A204.1 (cell line): ENCODE results near the gene DDA1.

Experiments
- FAIRE-seq: peaks from 2 replicates; lab custom pipeline; 2012; peaks lifted over from hg19 to GRCh38; lab: Jason Lieb, UNC

DDA1 gene

DNA sequence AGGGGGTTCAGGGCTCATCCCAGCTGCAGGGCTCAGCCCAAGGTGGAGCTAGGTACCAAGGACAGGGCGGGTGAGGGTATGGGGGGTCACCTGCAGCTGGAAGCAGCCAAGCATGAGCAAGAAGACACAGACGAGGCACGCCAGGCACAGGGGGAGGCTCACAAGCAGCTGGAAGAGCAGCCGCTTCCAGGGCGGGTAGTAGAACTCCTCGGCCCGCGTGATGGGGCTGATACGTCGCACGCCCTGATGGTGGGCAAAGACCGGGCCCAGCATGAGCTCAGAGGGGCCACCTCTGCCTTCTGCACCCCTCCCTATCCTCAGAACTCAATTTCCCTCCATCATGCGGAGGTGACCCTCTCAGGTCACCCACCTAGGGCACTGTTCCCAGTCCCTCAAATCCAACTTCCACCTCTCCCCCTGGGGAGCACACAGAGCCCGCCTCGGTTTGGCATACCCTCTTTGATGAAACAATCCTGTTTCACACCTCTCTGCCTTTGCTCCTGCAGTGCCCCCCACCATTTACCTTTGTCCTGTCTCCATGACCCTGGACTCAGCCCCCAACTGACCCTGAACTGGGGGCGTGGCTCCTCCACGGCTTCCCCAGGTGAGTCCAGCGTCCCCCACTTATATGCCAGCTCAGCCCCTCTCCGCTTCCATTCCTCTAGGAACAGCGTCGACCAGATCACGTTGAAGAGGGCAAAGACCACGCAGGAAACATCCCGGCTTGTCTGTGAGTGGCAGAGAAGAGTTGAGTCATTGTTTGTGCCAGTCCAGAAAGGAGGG, 21.1 kb downstream of the DDA1 start:
- no peak for FAIRE-seq

DNA sequence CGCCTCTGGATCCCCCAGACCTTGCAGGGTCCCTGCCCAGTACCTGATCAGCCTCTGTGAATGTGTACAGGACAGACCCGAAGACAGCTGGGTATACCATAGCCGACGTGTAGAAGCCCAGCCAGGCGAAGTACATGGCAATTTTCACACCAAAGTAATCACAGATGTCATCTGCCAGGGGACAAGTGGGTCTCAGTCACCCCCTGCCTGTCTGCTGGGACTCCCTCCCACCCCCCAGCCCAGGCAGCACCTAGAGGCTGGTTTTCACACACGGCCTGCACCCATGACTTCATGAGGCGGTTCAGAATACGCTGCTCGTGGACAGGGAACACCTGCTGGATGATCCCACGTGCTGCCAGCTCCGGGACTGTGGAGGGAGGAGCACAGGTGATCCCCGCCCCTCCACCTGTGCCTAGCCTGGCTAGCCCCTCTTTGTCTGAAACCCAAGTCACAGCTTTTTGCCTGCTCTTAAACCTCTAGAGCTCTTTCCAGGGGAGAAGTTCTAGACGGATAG, 21.7 kb downstream of the DDA1 start:
- FAIRE-seq = no peak

DNA sequence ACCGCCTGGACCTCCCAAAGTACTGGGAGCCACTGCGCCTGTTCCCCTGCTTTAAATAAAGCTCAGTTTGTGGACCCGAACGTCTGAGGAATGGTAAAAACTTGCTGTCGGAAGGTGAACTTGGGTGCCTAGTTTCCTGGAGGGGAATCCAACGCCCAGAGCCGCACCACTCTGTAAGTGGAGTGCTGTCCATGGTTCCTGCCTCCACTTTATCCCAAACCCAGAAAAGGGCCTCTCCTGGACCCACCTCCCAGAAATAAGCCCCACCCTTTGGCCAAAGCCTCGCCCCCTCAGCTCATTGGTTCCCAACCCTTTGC, 23.0 kb downstream of the DDA1 start:
- no peak for FAIRE-seq

DNA sequence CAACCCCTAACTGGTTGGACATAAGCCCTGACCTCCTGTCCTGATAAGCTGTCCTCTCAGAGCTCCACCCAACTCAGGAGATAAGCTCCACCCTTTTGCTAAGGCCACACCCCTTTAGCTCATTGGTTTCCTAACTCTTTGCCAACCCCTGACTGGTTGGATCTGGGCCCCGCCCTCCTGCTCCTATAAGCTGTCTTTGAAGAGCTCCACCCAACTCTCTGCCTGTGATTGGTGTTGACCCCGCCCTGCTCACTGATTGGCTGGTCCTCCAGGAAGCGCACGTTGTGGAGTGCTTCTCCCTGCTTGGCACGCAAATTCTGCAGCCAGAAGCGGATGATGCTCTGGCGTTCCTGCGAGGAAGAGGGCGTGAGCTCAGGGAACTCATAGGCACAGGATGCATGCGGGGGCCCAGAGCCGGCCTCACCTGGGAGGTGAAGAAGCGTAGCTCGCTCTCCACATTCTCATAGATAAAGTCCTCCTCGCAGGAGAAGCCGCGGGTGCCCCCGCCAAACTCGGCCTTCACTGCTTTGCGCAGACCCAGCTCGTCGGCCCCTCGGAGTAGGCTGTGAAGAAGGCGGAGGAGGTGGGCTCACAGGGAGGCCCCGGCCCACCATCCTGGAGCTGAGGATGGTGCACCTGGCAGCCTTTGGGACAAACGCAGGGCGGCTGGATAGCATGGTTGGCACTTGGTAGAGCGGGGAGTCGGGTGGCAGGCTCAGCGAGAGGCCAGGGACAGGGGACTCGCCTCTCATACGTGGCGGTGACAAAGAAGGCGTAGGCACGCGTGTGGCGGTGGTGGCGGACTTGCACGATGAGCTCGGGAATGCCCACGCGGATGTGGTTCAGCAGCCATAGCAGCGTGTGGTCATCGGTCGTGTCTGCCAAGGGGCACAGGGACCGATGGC, 23.6 kb downstream of the DDA1 start:
- no peak for FAIRE-seq

DNA sequence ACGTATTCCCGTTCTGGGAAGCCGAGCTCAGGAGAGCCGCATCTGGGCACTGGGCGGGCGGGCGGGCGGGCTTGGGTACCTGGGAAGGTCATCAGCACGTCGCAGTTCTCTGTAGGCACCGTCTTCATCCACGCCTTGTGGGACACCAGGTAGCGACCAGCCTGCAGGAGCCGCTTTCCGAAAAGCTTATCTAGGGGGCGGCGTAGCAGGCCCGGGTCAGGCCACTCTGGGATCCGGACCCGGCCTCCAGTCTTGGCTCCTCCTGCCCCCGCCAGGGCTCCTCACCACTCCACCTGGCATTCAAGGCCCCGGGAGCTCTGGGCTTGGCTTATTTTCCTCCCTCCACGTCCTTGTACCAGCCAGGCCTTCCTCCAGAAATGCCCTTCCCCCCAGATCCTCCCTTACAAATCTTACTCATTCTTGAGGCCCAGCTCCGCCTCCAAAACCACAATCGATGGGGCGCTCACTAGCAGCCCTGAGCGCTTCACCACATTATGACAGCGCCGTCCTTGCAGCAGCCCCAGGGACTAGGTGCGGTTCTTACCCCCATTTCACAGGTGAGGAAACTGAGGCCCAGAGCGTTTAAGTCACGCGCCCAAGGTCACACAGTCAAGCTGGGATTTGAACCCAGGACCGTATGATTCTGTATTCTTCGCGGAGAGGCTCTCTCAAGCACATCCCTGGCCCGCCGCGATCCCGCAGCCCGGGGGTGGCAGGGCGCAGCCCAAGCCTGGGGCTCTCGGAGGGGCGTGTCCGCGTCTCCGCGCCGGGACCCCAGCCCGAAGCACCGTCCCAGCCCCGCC, 24.4 kb downstream of the DDA1 start:
- FAIRE-seq = no peak

DNA sequence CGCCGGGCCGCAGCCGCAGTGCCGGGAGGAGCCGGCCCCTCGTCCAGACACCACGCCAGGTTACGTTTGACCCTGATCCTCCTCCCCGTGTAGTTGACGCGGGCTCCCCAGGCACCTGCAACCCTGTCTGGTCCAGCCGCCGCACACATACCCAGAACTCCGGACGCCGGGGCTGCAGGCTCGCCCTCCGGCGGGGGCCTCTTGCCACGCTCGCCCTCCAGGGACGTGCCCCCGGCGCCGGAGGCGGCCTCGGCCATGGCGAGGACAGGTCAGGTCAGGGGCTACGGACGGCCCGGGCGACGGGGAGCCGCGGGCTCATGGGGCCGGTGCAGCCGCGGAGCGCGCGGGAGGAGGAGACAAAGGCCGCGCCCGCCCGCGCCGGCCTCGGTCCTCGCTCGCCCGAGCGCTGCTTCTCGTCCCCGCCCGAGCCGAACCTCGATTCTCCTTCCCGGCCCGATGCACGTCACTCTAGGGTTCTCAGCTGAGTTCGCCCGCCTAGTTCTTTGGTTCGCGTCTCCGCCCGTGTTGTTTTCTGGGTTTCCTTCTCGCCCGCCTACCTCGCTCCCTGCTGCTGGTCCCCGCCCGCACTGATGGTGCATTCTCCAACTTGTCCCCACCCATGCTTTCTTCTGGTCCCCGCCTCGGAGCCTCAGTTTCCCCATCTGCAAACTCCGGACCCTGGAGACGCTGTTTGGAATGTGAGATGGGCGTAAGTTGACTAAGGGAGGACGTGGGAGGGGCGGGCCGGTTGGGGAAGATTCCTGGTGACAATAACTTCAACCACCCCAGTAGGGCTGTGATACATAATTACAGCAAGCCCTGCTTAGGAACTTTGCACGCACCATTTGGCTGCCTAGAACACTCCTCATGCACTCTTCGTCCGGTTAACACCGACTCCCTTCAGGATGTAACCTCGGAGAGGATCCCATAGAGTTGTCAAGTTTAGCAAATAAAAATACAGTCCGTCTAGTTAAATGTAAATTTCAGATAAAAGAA, 25.3 kb downstream of the DDA1 start, which contains the start of gene ANO8:
TSS of gene ANO8 (minus strand) at position 442 of the 996 bp plus-strand sequence. CDS start at position 257, 185 bp downstream.
- peak; percentile 21 for FAIRE-seq

DNA sequence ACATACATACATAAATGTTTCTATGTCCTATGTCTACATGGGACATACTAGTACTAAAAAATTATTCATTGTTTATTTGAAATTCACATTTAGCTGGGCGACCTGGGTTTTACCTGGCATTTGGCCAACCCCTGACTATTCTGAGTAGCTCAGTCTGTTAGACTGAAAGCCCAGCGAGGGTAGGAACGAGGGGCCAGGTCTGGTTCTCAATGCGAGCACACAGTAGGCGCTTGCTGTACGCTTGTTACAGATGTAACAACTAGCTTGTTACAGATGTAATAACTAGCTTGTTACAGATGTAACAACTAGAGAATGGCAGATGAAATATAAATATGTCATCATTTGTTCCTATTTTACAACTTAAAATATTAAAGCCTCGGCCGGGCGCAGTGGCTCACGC, 26.2 kb downstream of the DDA1 start:
- no peak for FAIRE-seq

DNA sequence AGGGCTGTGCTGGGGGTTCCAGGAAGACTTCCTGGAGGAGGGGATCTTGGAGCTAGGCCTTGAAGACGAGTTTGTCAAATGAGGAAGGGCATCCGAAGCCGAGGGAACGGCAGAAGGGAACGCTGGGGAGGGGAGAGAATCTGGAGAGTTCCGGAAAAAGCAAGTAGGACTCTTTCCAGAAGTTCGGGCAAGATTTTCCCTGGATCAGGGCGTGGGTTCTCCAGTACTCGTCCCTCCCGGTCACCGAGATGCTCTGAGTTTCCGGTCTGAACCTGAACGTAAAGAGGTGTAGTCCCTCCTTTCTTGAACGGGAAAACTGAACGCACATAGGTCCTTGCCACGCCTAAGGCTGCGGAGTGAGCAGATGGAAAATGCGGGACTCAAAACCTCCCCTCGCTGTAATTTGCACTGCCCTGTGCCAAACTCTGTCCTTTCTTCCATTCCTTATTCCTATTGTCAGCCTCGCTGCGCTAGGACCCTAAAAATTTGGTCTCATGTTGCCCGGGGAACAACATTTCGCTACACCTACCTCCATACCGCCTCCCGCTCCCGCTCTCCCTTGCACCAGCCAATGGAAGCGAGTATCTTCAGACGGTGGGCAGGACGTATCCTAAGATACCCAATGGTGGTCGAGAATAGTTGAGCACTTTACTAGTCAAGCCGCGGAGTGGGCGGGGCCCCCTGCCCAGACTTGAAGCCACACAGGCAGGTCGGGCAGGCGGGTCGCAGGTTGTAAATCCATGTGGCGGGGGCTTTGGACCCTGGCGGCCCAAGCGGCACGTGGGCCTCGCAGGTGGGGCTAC, 27.7 kb downstream of the DDA1 start, which contains the start of gene GTPBP3:
TSS of gene GTPBP3 (plus strand) at position 682 of the 803 bp plus-strand sequence. CDS start at position 741, 59 bp downstream.
- peak; percentile 97 for FAIRE-seq

DNA sequence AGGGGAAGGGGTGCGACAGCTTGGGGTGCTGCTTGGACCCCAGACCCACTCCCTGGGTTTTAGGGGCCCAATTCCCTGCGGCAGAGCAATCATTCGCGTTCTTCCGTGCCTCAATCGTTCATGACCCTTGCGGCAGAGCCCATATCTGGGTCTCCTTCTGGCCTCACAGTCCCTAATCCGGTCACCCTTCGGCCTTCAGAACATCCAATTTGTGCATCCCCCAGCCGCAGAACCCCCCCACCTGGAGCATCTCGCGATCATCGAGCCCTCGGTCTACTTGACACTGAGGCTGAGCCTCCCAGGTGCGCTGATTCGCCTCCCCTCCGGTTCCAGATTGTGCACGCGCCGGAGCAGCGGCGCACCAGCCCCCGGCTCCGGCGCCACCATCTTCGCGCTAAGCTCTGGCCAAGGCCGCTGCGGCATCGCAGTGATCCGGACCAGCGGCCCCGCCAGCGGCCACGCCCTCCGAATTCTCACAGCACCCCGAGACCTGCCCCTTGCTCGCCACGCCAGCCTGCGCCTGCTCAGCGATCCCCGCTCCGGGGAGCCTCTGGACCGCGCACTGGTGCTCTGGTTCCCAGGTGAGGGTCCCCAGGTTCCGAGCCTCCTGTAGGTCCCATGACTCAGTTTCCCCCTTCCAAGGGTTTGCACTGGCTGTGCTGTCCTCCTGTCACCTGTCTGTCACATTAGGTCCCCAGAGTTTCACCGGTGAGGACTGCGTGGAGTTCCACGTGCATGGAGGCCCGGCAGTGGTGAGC, 28.5 kb downstream of the DDA1 start:
- no peak for FAIRE-seq

DNA sequence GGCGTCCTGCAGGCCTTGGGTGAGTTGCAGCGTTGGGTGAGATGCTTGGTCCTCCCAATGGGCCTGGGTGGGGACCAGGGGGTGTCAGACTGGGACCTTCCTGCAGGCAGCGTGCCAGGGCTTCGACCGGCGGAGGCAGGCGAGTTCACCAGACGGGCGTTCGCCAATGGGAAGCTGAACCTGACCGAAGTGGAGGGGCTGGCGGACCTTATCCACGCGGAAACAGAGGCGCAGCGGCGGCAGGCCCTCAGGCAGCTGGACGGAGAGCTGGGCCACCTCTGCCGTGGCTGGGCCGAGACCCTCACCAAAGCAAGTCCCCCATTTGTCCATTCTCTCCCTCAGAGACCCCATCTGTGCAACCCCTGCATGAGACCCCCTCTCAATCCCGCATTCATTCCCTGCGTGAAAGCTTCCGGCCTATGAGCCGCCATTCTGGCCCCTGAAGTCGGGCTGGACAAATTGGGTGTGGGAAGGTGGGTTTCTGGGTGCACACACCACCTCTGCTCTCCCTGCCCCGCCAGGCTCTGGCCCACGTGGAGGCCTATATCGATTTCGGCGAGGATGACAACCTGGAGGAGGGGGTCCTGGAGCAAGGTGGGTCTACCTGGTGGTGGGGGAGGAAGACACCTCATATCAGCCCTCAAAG, 29.2 kb downstream of the DDA1 start:
- no peak for FAIRE-seq

DNA sequence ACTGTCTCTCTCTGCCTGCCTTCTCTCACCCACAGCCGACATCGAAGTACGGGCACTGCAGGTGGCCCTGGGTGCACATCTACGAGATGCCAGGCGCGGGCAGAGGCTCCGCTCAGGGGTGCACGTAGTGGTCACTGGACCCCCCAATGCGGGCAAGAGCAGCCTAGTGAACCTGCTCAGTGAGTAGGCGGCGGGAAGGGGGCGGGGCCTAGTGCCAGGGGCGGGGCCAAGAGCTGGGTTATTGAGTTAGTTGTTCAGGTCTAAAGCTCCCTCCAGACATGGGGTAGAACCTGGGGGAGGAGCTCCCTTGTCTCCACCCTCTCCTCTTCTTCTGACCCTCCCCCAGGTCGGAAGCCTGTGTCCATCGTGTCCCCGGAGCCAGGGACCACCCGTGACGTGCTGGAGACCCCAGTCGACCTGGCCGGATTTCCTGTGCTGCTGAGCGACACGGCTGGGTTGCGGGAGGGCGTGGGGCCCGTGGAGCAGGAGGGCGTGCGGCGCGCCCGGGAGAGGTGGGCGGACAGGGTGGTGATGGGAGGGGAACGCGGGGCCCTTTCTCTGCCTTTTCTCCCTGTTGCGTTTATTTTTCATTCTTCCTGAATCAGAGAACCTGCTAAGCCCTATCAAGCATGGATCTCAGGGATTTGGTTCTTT, 29.9 kb downstream of the DDA1 start:
- FAIRE-seq = no peak

DNA sequence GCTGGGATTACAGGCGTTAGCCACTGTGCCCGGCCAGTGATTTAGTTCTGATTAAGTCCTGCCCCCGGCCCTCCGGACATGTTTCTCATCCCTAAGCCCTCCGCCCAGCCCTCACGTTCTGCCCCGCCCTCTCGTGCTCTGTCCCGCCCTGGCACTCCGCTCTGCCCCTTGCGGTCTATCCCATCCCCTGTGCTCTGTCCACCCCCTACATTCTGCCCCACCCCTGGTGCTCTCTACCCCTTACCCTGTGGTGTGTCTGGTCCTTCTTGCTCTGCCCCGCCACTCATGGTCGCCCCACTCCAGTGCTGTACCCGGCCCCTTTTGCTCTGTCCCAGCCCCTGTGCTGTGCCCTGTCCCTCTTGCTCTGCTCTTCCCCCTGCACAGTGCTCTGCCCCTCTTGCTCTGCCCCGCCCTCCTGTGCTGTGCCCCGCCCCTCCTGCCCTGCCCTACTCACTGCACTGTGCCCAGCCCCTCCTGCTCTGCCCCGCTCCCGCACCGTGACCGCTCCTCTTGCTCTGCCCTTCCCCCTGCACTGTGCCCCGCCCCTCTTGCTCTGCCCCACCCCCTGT, 31.0 kb downstream of the DDA1 start:
- FAIRE-seq = no peak

DNA sequence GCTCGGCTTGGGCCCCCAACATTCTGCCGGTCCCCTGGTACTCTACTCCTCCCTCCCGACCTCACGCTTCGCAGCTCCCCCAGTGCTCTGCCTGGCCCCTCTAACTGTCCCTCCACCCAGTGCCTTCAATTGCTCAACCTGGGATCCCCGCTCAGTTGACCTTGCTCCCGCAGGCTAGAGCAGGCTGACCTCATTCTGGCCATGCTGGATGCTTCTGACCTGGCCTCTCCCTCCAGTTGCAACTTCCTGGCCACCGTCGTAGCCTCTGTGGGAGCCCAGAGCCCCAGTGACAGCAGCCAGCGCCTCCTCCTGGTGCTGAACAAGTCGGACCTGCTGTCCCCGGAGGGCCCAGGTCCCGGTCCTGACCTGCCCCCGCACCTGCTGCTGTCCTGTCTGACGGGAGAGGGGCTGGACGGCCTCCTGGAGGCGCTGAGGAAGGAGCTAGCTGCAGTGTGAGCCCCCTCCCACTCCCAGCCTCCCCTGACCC, 31.6 kb downstream of the DDA1 start:
- FAIRE-seq = no peak

DNA sequence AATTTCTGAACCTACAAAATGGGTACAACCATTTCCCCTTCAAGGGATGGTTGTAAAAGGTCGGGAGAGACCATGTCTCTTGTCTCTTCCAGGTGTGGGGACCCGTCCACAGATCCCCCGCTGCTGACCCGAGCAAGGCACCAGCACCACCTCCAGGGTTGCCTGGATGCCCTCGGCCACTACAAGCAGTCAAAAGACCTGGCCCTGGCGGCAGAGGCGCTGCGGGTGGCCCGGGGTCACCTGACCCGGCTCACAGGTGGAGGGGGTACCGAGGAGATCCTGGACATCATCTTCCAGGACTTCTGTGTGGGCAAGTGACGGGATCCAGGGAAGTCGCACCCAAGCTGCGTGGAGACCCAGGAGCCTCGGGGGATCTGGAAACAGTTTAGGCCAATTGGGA, 32.0 kb downstream of the DDA1 start:
- FAIRE-seq = no peak

DNA sequence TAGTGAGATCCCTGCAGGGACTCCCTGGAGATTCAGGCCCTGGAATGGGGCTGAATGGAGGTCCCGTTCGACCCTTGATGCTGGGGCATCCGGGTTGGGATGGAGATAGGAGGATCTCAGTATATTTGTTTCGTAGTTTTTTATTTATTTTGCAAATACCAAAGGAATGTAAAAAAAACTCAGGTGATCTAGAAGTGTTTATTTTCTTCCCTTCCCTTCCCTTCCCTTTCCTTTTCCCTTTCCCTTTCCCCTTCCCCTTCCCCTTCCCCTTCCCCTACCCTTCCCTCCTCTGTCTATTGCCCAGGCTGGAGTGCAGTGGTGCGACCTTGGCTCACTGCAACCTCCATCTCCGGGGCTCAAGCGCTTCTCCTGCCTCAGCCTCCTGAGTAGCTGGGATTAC, 32.5 kb downstream of the DDA1 start:
- FAIRE-seq = no peak

DNA sequence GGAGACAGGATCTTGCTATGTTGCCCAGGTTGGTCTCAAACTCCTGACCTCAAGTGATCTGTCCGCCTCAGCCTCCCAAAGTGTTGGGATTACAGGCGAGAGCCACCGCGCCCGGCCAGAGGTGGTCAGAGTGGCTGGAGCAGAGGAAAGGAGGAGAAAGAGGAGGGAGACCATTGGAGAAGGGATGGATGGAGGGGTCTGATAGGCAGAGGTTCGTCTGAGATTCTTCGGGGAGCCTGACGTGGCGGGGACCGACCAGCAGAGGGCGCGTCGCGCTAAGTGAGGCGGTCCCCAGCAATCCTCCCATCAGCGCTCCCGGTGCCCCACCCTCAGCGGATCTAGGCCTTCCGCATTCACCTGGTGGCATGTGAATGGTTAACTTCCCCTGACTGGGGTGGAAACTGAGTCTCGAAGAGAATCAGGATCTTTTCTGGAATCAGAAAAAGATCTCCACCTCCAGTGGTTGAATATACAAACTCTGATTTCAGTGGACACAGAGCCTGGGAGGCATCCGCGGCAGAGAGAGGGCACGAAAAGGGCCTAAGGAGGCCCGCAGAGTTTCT, 36.8 kb downstream of the DDA1 start:
- no peak for FAIRE-seq

DNA sequence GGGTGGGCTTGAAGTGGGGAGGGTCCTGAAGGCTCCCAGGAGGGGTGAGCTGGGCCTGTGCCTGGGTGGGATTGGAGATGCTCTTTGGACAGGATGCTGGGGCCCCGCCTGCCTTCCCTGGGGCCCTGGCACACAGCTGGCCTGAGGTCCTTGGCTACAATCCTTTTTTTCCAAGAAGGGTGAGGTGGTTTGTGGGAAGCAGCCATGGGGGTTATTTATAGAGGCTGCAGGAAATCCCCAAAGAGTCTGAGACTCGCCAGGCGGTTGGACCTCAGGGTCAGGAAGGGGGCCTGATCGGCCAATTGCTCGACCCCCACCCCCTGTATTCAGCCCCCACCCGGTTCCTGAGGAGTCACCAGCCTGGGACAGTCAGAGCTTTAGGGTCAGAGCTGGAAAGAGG, 38.0 kb downstream of the DDA1 start:
- FAIRE-seq = no peak

DNA sequence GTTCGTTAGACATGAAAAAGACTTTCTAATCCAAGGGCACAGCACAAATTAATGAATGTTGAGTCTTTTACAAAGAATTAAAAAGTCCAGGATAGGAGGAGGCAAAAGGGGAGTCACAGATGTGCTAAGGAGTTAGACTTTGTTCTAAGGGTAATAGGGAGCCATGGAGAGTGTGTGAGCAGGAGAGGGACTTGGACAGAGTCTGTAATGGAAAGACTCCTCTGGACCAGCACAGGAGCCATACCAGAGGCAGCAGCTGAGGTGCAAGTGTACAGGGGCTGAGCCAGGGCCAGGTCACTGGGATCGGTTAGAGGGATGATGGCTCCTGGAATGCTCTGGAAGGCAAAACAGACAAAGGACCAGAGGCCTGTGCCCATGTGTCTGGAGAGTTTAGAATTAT, 38.5 kb downstream of the DDA1 start:
- no peak for FAIRE-seq
